ENCODE measurements around the gene PROKR1. TPM values are rescaled to one million over a fixed set of nuclear protein-coding genes. Genes with fewer than 3 reads are reported as not detected.

The PROKR1 gene
- total and polyA plus RNA-seq, 2 of the 4 experiments (the other 2 are of a cell fraction): not detected

DNA sequence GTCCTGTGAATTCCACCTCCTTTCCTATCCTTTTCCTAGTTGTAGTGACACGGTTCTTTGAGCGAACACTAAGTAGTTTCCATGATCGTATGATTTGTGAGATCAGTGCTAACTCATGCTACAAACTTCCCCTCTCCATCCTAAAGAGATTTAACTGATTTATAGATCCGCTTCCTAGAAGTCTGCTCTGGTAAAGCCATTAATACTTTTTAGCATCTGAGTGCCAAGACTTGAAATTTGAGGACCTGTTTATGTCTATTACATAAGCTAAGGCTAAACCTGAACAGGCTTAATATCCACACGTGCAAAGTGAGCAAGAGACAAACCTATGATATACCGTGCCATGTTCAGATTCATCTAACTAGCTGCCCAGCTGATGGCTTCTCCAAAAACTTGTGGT lies 14.9 kb downstream of the PROKR1 start:
- Histone ChIP-seq H3K56ac (ENCODE audit: extremely low read depth, insufficient read depth, low read length) (no peak overlapping the region), H2BK5ac (ENCODE audit: low read depth, low read length, poor library complexity, severe bottlenecking) (no peak overlapping the region), H3K27ac (ENCODE audit: insufficient read depth, low read length) (no peak overlapping the region), H4K20me1 (ENCODE audit: insufficient read depth, low read length) (no peaks in the 10 kb centered on the region), H2AK5ac (ENCODE audit: low read depth, low read length) (no peak overlapping the region), H3K9me1 (ENCODE audit: insufficient read depth, low read length) (no peaks in the 10 kb centered on the region), H3K23ac (ENCODE audit: low read depth, low read length) (no peak overlapping the region), H3K36me3 (ENCODE audit: control insufficient read depth, insufficient read depth, low read length) (no peaks in the 10 kb centered on the region), H3K4me2 (ENCODE audit: low read depth, low read length) (no peak overlapping the region), H3K4me3 (ENCODE audit: insufficient read depth, low read depth, low read length) (no peak overlapping the region), H2BK15ac (ENCODE audit: low read depth, low read length) (no peak overlapping the region), H3K79me1 (ENCODE audit: low read depth in 1 of 2, low read length in 2 of 2) (no peaks in the 10 kb centered on the region), H3K9me3 (ENCODE audit: control insufficient read depth, insufficient read depth, low read length) (peaks cover 4% of the 10 kb centered on the region; the same call in 1 of the 2 replicates), H4K8ac (ENCODE audit: low read depth in 2 of 2, low read length in 2 of 2) (no peak overlapping the region), H3K14ac (replicated peaks; ENCODE audit: low read depth, low read length) (no peak overlapping the region), H3K18ac (ENCODE audit: low read depth, low read length) (no peak overlapping the region), H4K91ac (ENCODE audit: insufficient read depth, low read depth, low read length) (no peak overlapping the region), H3K4ac (ENCODE audit: low read depth, low read length) (no peak overlapping the region), H2AK9ac (replicated peaks; ENCODE audit: low read depth, low read length, poor library complexity) (no peak overlapping the region), H2BK120ac (ENCODE audit: low read depth, low read length) (no peak overlapping the region), H3K9ac (ENCODE audit: low read depth, low read length) (no peak overlapping the region), H3K27me3 (ENCODE audit: control insufficient read depth, insufficient read depth, low read length) (peaks cover 40% of the 10 kb centered on the region), H2BK20ac (ENCODE audit: low read depth, low read length) (no peak overlapping the region), H4K5ac (ENCODE audit: low read depth, low read length) (no peak overlapping the region), H2AFZ (replicated peaks; ENCODE audit: low read length, poor library complexity) (no peak overlapping the region), H3K4me1 (ENCODE audit: control insufficient read depth, insufficient read depth, low read length) (no peaks in the 10 kb centered on the region)
- no CpG with 5 or more reads among the region's 6 CpGs for WGBS, 2 experiments (ENCODE audit: extremely low coverage in 2 of 2, insufficient read length in 1 of 2)
- DNase-seq (no peak), ATAC-seq (ENCODE audit: low read depth) (no peak)
- no TSS peak for BruUV-seq (replicated peaks)
- ChIA-PET CTCF (no interaction called here), POLR2A (ENCODE audit: unreplicated experiment) (no interaction called here)
- no peak for TF ChIP-seq RFX5 (IDR thresholded peaks at IDR 0.05; ENCODE audit: low read depth, low read length)
- TF ChIP-seq, protein P1, sequence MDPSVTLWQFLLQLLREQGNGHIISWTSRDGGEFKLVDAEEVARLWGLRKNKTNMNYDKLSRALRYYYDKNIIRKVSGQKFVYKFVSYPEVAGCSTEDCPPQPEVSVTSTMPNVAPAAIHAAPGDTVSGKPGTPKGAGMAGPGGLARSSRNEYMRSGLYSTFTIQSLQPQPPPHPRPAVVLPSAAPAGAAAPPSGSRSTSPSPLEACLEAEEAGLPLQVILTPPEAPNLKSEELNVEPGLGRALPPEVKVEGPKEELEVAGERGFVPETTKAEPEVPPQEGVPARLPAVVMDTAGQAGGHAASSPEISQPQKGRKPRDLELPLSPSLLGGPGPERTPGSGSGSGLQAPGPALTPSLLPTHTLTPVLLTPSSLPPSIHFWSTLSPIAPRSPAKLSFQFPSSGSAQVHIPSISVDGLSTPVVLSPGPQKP (IDR thresholded peaks at IDR 0.05; ENCODE audit: borderline replicate concordance, low read depth, low read length): no peak
- in situ Hi-C loops (cut with MboI; ENCODE audit: low sequenced_read_pairs) (no loop called here), dilution Hi-C loops (cut with HindIII; ENCODE audit: low sequenced_read_pairs, unreplicated experiment) (no loop called here), intact Hi-C loops (cut with micrococcal nuclease) (no loop called here)

Data from IMR-90 (cell line).